Activated naive CD4-positive, alpha-beta T cell treated with anti-CD3 and anti-CD28 coated beads, Interleukin-2, amount 50 U/mL, for 72 hours (primary cell): Measurements from ENCODE around the gene NUDT1. TPM values are rescaled to one million over a fixed set of nuclear protein-coding genes. Genes with fewer than 3 reads are reported as not detected.
A peak's percentile ranks its signal among the peaks of the same experiment; 100 is the strongest.

ENCODE experiments used
- ATAC-seq, 2 donors: fragments of 150-1000 bp; cut with Tn5 transposase; 2 replicates each; pipeline ENCODE4 v1.10.0; 2021; ENCODE audit warnings: mild to moderate bottlenecking in 2 of 2, moderate library complexity in 2 of 2
- DNase-seq, 2 donors: peaks; one replicate each; pipeline ENCODE4 v3.0.0; 2021 to 2022; ENCODE audit warnings: low spot score in 2 of 2
- H3K27ac Mint-ChIP-seq, 2 donors: one replicate each; pipeline ENCODE4 v1.8.0; 2022; ENCODE audit warnings: mild to moderate bottlenecking in 2 of 2, mixed read lengths in 2 of 2
- H3K36me3 Mint-ChIP-seq, 2 donors: one replicate each; pipeline ENCODE4 v1.8.0; 2022; ENCODE audit warnings: mixed read lengths in 2 of 2
- H3K9me3 Mint-ChIP-seq, 2 donors: one replicate each; pipeline ENCODE4 v1.8.0; 2022; ENCODE audit warnings: mixed read lengths in 2 of 2
- total RNA-seq, 2 donors: library from RNA; stranded (reverse); gene quantifications; one replicate each; pipeline ENCODE4 v1.2.3, GENCODE V29; 2022

Gene NUDT1
- 10 to 100 TPM; 79.8 to 95.3 TPM for total RNA-seq

DNA sequence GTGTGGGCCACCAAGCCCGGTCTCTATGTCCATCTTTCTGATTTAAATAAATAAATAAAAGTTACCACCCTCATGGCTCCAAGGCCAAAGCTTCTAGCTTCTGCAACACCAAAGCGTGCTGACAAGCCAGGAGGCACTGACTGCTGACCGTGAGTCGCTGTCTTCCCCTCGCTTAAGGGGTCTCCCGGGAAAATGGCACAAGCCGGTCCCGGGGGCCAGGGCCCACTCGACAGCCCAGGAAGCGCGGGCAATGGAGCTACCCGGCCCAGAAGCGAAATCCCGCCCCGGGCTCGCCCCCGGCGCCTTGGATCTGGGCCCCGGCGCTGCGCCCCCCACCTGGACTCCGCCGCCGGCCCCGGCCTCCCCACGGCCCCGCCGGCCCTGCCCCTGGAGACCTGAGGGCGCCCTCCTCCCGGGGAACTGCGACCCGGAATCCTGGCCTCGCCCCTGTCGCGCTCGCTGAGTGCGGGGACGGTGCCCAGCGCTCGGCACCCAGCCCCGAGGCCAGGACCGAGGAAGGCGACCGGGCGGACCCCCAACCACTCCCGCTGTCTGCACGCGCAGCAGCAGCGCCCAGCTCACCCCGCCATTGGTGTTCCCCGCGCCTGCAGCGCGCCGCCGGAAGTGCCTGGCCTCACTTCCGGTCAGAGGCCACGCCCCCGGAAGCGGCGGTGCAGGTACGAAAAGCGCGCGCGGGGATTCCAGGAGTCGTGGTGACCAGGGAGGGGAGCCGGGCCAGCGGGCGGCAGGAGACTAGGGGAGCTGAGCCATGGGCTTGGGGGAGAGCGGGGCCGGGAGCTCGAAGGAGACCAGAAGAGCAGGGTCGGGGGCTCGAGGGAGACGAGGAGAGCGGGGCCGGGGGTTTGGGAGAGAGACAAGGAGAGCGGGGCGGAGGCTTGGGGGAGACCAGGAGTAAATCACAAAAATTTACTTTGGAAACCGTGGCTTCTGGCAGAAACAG lies at the start of gene NUDT1, which contains the start of gene MRM2:
NUDT1 (plus strand) TSS at position 647 of the 961 bp plus-strand sequence. CDS start 2,349 bp downstream, outside the sequence.
MRM2 (minus strand) TSS at position 626 of the 961 bp plus-strand sequence; CDS start at position 590, 36 bp downstream.
- DNase-seq: peak; percentile 86 to 90
- Mint-ChIP-seq H3K27ac (peak within 1 kb of the TSS; percentile 95 to 98), H3K9me3 (no peaks in the 10 kb centered on the region), H3K36me3 (peaks cover 6% of the 10 kb centered on the region in 2 donors)
- peak; percentile 90 to 94 for ATAC-seq

GRCh38 chr7:2192831-2193534 lies 49.0 kb upstream of the NUDT1 start:
- peak in 1 of 2 donors; percentile 33 for DNase-seq
- Mint-ChIP-seq H3K9me3 (no peaks in the 10 kb centered on the region), H3K36me3 (peaks cover 40 to 57% of the 10 kb centered on the region in 2 donors), H3K27ac (no peak overlapping the region)
- no peak for ATAC-seq

GRCh38 chr7:2193575-2194305 lies 48.3 kb upstream of the NUDT1 start:
- DNase-seq (no peak), ATAC-seq (no peak)
- H3K36me3 Mint-ChIP-seq: peaks cover 35 to 49% of the 10 kb centered on the region in 2 donors
- H3K27ac Mint-ChIP-seq: peak overlapping the region in 1 of 2 donors; percentile 22
- no peaks in the 10 kb centered on the region for H3K9me3 Mint-ChIP-seq

DNA sequence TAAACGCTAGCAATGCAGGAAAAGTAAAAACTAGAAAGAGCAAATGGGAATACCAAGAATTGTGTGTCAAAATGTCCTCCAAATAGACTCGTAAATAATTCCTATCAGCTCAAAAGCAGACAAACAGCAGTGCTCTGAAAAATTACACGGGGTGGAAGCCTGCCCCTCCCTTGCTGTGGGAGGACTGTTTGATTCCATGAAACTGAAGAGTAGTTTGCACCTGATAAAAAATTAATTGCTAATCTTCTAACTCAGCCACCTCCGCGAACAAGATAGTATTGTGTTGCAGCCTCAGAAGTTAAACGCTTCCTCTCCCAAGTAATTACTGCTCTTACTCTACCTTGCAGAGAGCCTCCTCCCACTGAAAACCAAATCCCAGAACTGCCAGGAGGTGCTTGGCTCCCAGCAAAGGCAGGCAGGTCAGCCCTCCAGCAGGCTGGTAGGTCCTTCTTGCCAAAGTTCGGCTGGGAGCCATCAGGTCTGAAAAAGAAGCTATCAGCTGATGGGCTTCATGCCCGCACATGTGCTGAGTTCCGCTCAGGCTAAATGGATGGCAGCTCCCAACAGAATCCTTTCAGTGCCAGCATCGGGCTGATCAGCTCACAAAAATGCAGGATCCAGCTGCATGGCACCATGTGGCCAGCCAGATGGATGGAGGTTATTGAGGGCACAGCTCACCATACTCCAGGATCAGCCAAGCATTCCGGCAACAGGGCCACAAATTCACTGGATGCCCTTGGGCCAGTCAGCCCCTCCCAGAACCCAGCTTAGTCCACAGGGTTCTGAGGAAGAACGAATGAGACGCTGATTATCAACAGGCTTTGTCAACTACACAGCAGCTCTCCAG lies 46.4 kb upstream of the NUDT1 start:
- no peaks in the 10 kb centered on the region for H3K9me3 Mint-ChIP-seq
- no peak overlapping the region for H3K27ac Mint-ChIP-seq
- peaks cover 21 to 31% of the 10 kb centered on the region in 2 donors for H3K36me3 Mint-ChIP-seq
- DNase-seq: peak in 1 of 2 donors; percentile 39
- ATAC-seq: no peak

DNA sequence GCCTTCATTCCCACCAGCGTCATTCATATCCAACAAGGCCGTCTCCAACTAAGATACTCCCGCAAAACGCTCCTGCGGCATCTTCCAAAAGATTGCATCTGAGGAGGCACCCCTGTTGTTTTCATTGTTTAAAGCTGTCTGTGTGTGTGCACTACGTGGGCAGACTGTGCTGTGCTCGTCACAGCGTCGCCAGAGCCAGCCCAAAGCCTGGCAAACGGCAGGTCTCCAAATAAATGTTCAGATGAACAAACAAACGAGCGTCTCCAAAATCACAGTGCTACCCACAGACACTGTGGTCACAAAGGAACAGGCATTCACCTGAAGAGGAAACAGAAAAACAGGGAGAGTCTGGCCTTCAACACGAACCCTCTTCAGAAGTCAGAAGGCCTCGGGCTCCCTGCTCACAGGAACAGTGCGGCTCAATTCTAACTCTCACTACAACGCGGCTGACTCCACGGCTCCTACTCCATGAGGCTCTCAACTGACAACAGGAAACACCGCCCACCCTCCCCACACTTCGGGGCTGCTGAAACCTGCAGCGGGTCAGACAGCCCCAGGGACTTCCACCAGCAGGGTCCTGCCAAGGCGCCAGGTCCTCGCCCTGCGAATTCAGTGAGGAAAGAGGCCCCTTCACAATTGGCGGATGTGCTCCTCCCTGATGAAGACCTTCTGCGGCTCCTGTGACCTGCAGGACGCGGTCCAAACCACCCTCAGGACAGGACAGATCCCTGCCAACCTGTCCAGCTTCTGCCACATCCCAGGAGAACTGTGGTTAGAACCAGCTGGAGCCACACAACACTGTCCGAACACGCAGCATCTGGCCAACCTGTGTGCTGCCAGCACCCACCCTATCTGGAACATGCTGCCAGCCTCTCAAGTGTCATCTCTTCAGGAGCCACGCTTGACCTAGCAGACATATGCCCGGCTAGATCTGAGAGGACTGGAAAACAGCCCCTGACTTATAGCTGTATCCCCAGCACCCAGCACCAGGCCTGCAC lies 45.3 kb upstream of the NUDT1 start:
- ATAC-seq (no peak), DNase-seq (peak in 1 of 2 donors; percentile 45)
- no peaks in the 10 kb centered on the region for H3K9me3 Mint-ChIP-seq
- peaks cover 19 to 26% of the 10 kb centered on the region in 2 donors for H3K36me3 Mint-ChIP-seq
- H3K27ac Mint-ChIP-seq: no peak overlapping the region

DNA sequence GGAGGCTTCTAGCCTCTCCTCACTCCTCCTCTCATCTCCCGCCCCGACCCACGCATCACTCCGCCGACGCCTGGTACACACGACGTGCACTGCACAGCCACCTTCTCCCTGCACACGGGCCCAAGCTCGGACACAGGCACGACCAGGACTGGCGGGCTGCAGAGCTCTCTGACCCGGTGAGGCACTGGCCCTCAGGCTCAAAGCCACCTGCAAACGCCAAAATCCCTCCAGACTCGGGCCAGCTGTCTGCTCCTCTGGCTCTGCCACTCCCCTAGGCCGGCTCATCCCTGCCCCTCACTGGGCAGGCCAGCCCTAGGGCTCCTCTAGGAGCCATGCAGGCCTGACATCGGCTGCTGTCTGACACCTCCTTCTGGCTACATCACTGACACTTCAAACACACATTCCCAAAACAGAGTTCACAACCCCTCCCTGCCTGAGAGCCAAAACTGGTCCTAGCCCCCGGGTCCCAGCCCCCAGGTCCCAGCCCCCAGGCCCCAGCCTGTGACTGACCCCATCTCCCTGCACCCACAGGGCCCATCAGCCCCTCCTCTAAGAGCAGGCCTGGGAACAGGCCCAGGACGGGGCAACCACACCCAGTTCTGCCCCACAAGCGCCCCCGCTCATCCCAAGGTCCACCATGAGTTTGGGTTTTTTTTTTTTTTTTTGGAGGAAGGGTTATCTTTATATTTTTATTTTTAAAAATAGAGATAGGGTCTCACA lies 44.4 kb upstream of the NUDT1 start:
- Mint-ChIP-seq H3K27ac (peak overlapping the region; percentile 11 to 74), H3K36me3 (peaks cover 19 to 26% of the 10 kb centered on the region in 2 donors), H3K9me3 (no peaks in the 10 kb centered on the region)
- ATAC-seq (no peak), DNase-seq (peak in 1 of 2 donors; percentile 35)

- peaks cover 19 to 26% of the 10 kb centered on the region in 2 donors for H3K36me3 Mint-ChIP-seq
- DNase-seq (peak in 1 of 2 donors; percentile 23), ATAC-seq (no peak)
- H3K27ac Mint-ChIP-seq: no peak overlapping the region
- no peaks in the 10 kb centered on the region for H3K9me3 Mint-ChIP-seq
Observed at GRCh38 chr7:2198206-2198605, 43.8 kb upstream of the NUDT1 start.

GRCh38 chr7:2198760-2199159 lies 43.3 kb upstream of the NUDT1 start:
- no peak overlapping the region for H3K27ac Mint-ChIP-seq
- H3K36me3 Mint-ChIP-seq: peaks cover 19 to 26% of the 10 kb centered on the region in 2 donors
- no peak for ATAC-seq
- H3K9me3 Mint-ChIP-seq: no peaks in the 10 kb centered on the region
- peak in 1 of 2 donors; percentile 42 for DNase-seq

DNA sequence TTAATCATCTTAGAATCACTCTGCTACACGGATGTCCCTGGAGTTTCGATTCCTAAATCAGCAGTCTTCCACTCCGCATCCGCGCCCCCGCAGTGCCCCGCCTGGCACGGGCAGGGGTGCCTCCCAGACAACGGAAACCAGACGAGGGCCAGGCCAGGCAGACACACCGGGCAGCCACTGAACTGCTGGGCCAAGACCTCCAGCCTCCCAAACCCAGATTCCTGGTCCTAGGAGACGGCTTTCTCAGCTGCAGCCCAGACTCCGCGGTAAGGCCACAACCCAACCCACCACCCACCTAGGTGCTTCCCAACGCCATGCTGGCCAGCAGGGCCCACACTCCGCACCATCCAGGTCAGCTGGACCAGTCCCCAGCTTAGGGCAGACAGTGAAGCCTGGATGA lies 42.5 kb upstream of the NUDT1 start:
- H3K9me3 Mint-ChIP-seq: no peaks in the 10 kb centered on the region
- peaks cover 19 to 26% of the 10 kb centered on the region in 2 donors for H3K36me3 Mint-ChIP-seq
- DNase-seq: peak in 1 of 2 donors; percentile 46
- H3K27ac Mint-ChIP-seq: no peak overlapping the region
- ATAC-seq: no peak

GRCh38 chr7:2199956-2200583 lies 42.0 kb upstream of the NUDT1 start:
- H3K9me3 Mint-ChIP-seq: no peaks in the 10 kb centered on the region
- peak in 1 of 2 donors; percentile 43 for DNase-seq
- no peak for ATAC-seq
- peaks cover 19 to 26% of the 10 kb centered on the region in 2 donors for H3K36me3 Mint-ChIP-seq
- peak overlapping the region in 1 of 2 donors; percentile 82 for H3K27ac Mint-ChIP-seq

- peak overlapping the region in 1 of 2 donors; percentile 82 for H3K27ac Mint-ChIP-seq
- peaks cover 18 to 21% of the 10 kb centered on the region in 2 donors for H3K36me3 Mint-ChIP-seq
- DNase-seq (peak in 1 of 2 donors; percentile 38), ATAC-seq (no peak)
- H3K9me3 Mint-ChIP-seq: no peaks in the 10 kb centered on the region
Observed at GRCh38 chr7:2200584-2200980, 41.4 kb upstream of the NUDT1 start.

- DNase-seq: peak in 1 of 2 donors; percentile 33
- ATAC-seq: no peak
- Mint-ChIP-seq H3K36me3 (peaks cover 13 to 16% of the 10 kb centered on the region in 2 donors), H3K27ac (no peak overlapping the region), H3K9me3 (no peaks in the 10 kb centered on the region)
Observed at GRCh38 chr7:2201128-2201527, 40.9 kb upstream of the NUDT1 start.

DNA sequence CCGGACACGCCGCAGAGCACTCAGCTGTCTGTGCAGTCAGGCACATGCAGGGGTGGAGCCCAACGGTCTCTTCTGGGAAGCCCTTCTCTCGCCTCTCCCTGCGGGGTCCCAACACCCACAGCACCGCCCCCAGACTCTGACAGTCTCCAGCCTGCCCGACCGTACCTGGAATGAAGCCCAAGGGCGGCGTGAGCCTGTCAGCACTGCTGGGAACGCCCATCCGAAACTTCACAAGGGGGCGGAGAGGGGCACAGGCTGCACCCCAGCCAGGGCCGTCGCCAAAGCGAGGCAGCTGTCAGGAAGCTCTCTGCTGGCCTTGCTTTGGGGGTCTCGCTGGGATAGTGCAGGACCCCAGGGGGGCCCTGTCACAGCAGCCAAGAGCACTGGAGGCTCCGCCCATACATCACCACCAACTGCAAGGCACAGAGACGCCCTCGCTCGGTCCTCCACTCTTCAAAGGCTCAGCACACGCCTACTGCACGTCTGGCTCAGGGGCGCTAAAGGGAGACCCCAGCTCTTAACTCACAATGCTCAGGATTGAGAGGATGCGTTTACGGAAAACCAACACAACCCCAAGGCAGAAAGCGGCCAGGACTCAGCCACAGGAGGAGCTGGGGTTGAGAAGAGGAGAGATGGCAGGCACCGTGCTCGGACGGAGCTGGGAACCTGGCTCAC lies 40.2 kb upstream of the NUDT1 start:
- H3K27ac Mint-ChIP-seq: peak overlapping the region in 1 of 2 donors; percentile 50
- peaks cover 8 to 9% of the 10 kb centered on the region in 2 donors for H3K36me3 Mint-ChIP-seq
- no peaks in the 10 kb centered on the region for H3K9me3 Mint-ChIP-seq
- ATAC-seq: no peak
- peak in 1 of 2 donors; percentile 48 for DNase-seq
